Measurements from ENCODE around the gene CTSZ.
"Not testable (repeated sequence)": the region's sequence is repeated elsewhere in the genome, so short reads cannot be mapped to it uniquely, and the experiment has no call there.

The CTSZ gene

DNA sequence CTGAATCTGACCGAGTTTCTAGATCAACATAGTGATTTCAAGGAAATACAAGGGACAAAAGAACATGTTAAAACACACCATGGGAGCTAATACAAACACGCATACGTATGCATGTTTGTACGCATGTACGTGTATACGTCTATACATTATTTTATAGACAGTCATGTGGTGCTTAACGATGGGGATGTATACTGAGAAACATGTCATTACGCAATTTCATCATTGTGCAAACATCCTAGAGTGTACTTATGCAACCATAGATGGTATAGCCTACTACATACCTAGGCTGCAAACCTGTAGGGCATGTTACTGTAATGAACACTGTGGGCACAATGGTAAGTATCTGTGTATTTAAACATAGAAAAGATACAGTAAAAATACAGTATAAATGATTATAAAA lies 51.0 kb downstream of the CTSZ start:
- H3K4me2 ChIP-seq (ENCODE audit: low read length) = no peak overlapping the region
- no peak overlapping the region for H3K9ac ChIP-seq (ENCODE audit: low read length)
- H3K27me3 ChIP-seq (ENCODE audit: low read depth, low read length) = peaks cover 11% of the 10 kb centered on the region
- H3K4me1 ChIP-seq (ENCODE audit: low read length) = no peaks in the 10 kb centered on the region
- TF ChIP-seq, protein P1, sequence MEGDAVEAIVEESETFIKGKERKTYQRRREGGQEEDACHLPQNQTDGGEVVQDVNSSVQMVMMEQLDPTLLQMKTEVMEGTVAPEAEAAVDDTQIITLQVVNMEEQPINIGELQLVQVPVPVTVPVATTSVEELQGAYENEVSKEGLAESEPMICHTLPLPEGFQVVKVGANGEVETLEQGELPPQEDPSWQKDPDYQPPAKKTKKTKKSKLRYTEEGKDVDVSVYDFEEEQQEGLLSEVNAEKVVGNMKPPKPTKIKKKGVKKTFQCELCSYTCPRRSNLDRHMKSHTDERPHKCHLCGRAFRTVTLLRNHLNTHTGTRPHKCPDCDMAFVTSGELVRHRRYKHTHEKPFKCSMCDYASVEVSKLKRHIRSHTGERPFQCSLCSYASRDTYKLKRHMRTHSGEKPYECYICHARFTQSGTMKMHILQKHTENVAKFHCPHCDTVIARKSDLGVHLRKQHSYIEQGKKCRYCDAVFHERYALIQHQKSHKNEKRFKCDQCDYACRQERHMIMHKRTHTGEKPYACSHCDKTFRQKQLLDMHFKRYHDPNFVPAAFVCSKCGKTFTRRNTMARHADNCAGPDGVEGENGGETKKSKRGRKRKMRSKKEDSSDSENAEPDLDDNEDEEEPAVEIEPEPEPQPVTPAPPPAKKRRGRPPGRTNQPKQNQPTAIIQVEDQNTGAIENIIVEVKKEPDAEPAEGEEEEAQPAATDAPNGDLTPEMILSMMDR (IDR thresholded peaks at IDR 0.05; ENCODE audit: low read depth, low read length) = no peak
- H3K79me2 ChIP-seq (ENCODE audit: low read length) = no peaks in the 10 kb centered on the region
- H3K27ac ChIP-seq (ENCODE audit: low read length) = no peak overlapping the region
- H3K9me3 ChIP-seq (ENCODE audit: insufficient read depth, low read length) = no peaks in the 10 kb centered on the region
- no peaks in the 10 kb centered on the region for H4K20me1 ChIP-seq (ENCODE audit: insufficient read depth, low read length)
- H2AFZ ChIP-seq (ENCODE audit: low read depth, low read length) = no peak overlapping the region
- H3K36me3 ChIP-seq (replicated peaks; ENCODE audit: low read depth, low read length) = no peaks in the 10 kb centered on the region
- H3K4me3 ChIP-seq (ENCODE audit: low read length) = no peak overlapping the region

DNA sequence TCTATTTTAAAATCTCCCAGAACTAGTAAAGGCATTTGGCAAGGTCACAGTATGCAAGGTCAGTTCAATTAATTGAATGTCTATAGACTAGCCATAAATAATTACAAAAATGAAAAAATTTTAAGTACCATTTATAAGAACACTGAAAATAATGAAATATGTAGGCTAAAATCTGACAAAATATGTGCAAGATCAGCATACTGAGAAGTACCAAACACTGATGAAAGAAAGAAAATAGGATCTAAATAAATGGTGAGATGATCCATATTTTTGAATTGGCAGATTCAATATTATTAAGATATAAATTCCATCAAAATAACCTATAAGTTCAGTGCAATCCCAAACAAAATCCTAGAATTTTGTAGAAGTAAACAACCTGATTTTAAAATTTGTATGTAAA lies 54.0 kb downstream of the CTSZ start:
- H3K27ac ChIP-seq (ENCODE audit: low read length) = no peak overlapping the region
- peaks cover 9% of the 10 kb centered on the region; the same call in 1 of the 2 replicates for H3K27me3 ChIP-seq (ENCODE audit: low read depth, low read length)
- H3K4me2 ChIP-seq (ENCODE audit: low read length) = no peak overlapping the region
- H3K79me2 ChIP-seq (ENCODE audit: low read length) = no peaks in the 10 kb centered on the region
- no peaks in the 10 kb centered on the region for H3K4me1 ChIP-seq (ENCODE audit: low read length)
- no peak overlapping the region for H3K4me3 ChIP-seq (ENCODE audit: low read length)
- H2AFZ ChIP-seq (ENCODE audit: low read depth, low read length) = no peak overlapping the region
- no peaks in the 10 kb centered on the region for H3K9me3 ChIP-seq (ENCODE audit: insufficient read depth, low read length)
- TF ChIP-seq, protein P1 (IDR thresholded peaks at IDR 0.05; ENCODE audit: low read depth, low read length) = no peak
- TF ChIP-seq EZH2phosphoT487 (IDR thresholded peaks at IDR 0.05; ENCODE audit: low read depth) = no peak
- H3K9ac ChIP-seq (ENCODE audit: low read length) = no peak overlapping the region
- H4K20me1 ChIP-seq (ENCODE audit: insufficient read depth, low read length) = no peaks in the 10 kb centered on the region
- no peaks in the 10 kb centered on the region for H3K36me3 ChIP-seq (replicated peaks; ENCODE audit: low read depth, low read length)

DNA sequence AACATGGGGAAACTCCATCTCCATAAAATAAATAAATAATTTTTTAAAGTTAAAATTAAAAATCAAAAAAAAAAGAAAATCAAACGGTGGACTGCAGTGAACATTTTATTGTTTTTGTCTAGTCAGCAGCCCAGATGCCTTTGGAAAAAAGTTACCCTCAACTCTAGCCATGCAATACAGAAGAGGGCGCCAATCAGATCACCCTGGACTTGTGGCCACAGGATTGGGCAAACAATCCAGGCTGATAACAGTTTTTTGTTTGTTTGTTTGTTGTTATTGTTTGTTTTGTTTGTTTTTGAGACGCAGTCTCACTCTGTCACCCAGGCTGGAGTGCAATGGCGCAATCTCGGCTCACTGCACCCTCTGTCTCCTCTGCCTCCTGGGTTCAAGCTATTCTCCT lies 56.5 kb downstream of the CTSZ start:
- Histone ChIP-seq H3K27me3 (ENCODE audit: low read depth, low read length) (peaks cover 9% of the 10 kb centered on the region; the same call in 1 of the 2 replicates), H3K4me3 (ENCODE audit: low read length) (no peak overlapping the region), H2AFZ (ENCODE audit: low read depth, low read length) (no peak overlapping the region), H4K20me1 (ENCODE audit: insufficient read depth, low read length) (no peaks in the 10 kb centered on the region), H3K9me3 (ENCODE audit: insufficient read depth, low read length) (no peaks in the 10 kb centered on the region), H3K9ac (ENCODE audit: low read length) (no peak overlapping the region), H3K4me1 (ENCODE audit: low read length) (no peaks in the 10 kb centered on the region), H3K36me3 (replicated peaks; ENCODE audit: low read depth, low read length) (no peaks in the 10 kb centered on the region), H3K27ac (ENCODE audit: low read length) (no peak overlapping the region), H3K79me2 (ENCODE audit: low read length) (no peaks in the 10 kb centered on the region), H3K4me2 (ENCODE audit: low read length) (no peak overlapping the region)
- TF ChIP-seq, protein P1 (IDR thresholded peaks at IDR 0.05; ENCODE audit: low read depth, low read length) = peak; percentile 29
- no peak for TF ChIP-seq EZH2phosphoT487 (IDR thresholded peaks at IDR 0.05; ENCODE audit: low read depth)

DNA sequence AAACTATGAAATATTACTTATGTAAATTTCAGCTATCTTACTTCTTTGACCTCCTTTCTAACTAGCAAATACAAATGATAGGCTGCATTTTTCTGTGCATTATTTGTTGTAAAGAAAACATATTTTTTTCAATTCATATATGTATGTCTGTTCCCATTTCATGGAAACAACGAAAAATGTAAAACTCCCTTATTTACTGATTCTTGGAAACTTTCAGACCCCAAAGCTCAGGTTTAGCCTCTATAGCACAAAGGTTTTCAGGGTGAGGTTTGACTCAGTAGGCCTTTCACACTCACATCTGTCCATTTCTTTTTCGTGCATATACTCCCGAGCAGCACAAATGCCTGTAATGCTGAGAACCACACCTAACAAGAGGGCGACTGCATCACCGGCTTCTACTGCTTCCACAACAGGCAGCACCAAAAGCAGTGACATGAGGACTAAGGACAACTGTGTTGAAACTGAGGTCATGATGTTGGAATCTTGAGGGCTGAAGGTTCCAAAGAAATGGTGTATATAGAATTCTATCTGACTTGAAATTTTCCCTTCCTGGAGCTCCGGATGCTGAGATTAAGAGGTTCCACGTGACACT lies 59.2 kb downstream of the CTSZ start:
- H3K4me2 ChIP-seq (ENCODE audit: low read length); H3K4me1 ChIP-seq (ENCODE audit: low read length); H3K27ac ChIP-seq (ENCODE audit: low read length); H3K27me3 ChIP-seq (ENCODE audit: low read depth, low read length); H4K20me1 ChIP-seq (ENCODE audit: insufficient read depth, low read length); H3K9ac ChIP-seq (ENCODE audit: low read length); H3K79me2 ChIP-seq (ENCODE audit: low read length); H3K9me3 ChIP-seq (ENCODE audit: insufficient read depth, low read length); H2AFZ ChIP-seq (ENCODE audit: low read depth, low read length); H3K36me3 ChIP-seq (replicated peaks; ENCODE audit: low read depth, low read length); H3K4me3 ChIP-seq (ENCODE audit: low read length): not testable (repeated sequence)

All from OCI-LY3 (cell line).